MCF 10A (cell line): ENCODE results near the gene MED16. TPM values are rescaled to one million over a fixed set of nuclear protein-coding genes. Genes with fewer than 3 reads are reported as not detected.

Experiments used
- BruUV-seq: library from RNA; stranded (reverse); fragments of 400-500 nt; replicated peaks from 2 replicates; lab custom pipeline; 2021; lab: Mats Ljungman, UMichigan
- CTCF ChIA-PET: fragments of 300-600 bp; sonication (Branson Sonifier 250); formaldehyde crosslinking; extraction: SDS; loops from one replicate; lab custom pipeline; 2021; ENCODE audit warnings: antibody characterized with exemption, inconsistent platforms; lab: Yijun Ruan, JAX
- POLR2A ChIA-PET: fragments of 300-600, 350-650 bp; sonication (Branson Sonifier 250); formaldehyde crosslinking; extraction: SDS; loops from one replicate; lab custom pipeline; 2020; ENCODE audit warnings: antibody characterized with exemption, inconsistent platforms; lab: Yijun Ruan, JAX
- DNase-seq: peaks from one replicate; pipeline ENCODE4 v3.0.0-alpha.2; 2018; ENCODE audit not compliant: unreplicated experiment
- H3K27ac Mint-ChIP-seq: one replicate; pipeline ENCODE4 v1.8.0; 2022; ENCODE audit warnings: mild to moderate bottlenecking, low read depth, mixed read lengths; ENCODE audit not compliant: unreplicated experiment
- H3K27me3 Mint-ChIP-seq: one replicate; pipeline ENCODE4 v1.8.0; 2022; ENCODE audit warnings: mixed read lengths; ENCODE audit not compliant: insufficient read depth, unreplicated experiment
- H3K36me3 Mint-ChIP-seq: one replicate; pipeline ENCODE4 v1.8.0; 2022; ENCODE audit warnings: mild to moderate bottlenecking, moderate library complexity, mixed read lengths; ENCODE audit not compliant: insufficient read depth, unreplicated experiment
- H3K4me1 Mint-ChIP-seq: one replicate; pipeline ENCODE4 v1.8.0; 2022; ENCODE audit warnings: mixed read lengths; ENCODE audit not compliant: insufficient read depth, unreplicated experiment
- H3K4me3 Mint-ChIP-seq: one replicate; pipeline ENCODE4 v1.8.0; 2022; ENCODE audit warnings: mild to moderate bottlenecking, moderate library complexity, mixed read lengths; ENCODE audit not compliant: unreplicated experiment
- H3K9me3 Mint-ChIP-seq: one replicate; pipeline ENCODE4 v1.8.0; 2022; ENCODE audit warnings: mixed read lengths; ENCODE audit not compliant: unreplicated experiment
- intact Hi-C: fragments of 100-400 bp; cut with micrococcal nuclease; formaldehyde crosslinking; loops from 2 replicates; pipeline ENCODE4 v1.14.1; 2022
- total RNA-seq: library from RNA; stranded (reverse); gene quantifications from 2 replicates; pipeline ENCODE4 v1.2.3, GENCODE V29; 2022
- TF ChIP-seq, protein P1 (sequence below): fragments of 200-600 bp; IDR thresholded peaks from one replicate; pipeline ENCODE4 v1.8.0; 2022; ENCODE audit warnings: antibody characterized with exemption, mild to moderate bottlenecking; ENCODE audit not compliant: unreplicated experiment

Gene MED16
- total RNA-seq, 1 experiment from 2014 or later: 61.0 TPM

DNA sequence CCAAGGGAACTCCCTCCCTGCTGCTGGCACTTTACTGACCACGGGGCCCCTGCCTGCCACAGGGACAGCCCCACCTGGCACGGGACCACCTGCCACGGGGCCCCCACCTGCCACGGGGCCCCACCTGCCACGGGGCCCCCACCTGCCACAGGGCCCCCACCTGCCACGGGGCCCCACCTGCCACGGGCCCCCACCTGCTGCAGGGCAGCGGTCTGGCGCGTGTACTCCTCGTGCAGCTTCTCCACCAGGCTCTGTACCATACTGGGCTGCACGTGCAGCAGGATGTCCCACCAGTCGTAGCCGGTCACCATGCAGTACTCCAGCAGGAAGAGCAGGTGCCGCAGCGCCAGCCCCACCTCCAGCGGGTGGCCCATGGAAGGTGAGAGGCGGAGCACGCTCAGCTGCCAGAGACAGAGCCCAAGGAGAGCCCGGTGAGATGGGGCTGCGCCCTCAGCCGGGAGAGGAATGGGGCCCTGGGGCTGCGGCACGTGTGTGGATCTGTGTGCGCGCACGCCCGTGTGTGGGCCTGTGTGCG, 16.1 kb downstream of the MED16 start:
- intact Hi-C loops: no loop called here
- no peak for DNase-seq
- Mint-ChIP-seq H3K36me3 (peaks cover 35% of the 10 kb centered on the region), H3K9me3 (no peaks in the 10 kb centered on the region), H3K27me3 (no peaks in the 10 kb centered on the region), H3K4me1 (peaks cover 14% of the 10 kb centered on the region), H3K4me3 (no peak overlapping the region), H3K27ac (no peak overlapping the region)
- ChIA-PET CTCF (no interaction called here), POLR2A (interaction anchor here (0.6 kb wide), 1 partner anchor 34 kb away, joined by 3 read pairs; no protein-coding TSS in a partner anchor)
- TF ChIP-seq, protein P1, sequence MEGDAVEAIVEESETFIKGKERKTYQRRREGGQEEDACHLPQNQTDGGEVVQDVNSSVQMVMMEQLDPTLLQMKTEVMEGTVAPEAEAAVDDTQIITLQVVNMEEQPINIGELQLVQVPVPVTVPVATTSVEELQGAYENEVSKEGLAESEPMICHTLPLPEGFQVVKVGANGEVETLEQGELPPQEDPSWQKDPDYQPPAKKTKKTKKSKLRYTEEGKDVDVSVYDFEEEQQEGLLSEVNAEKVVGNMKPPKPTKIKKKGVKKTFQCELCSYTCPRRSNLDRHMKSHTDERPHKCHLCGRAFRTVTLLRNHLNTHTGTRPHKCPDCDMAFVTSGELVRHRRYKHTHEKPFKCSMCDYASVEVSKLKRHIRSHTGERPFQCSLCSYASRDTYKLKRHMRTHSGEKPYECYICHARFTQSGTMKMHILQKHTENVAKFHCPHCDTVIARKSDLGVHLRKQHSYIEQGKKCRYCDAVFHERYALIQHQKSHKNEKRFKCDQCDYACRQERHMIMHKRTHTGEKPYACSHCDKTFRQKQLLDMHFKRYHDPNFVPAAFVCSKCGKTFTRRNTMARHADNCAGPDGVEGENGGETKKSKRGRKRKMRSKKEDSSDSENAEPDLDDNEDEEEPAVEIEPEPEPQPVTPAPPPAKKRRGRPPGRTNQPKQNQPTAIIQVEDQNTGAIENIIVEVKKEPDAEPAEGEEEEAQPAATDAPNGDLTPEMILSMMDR: no peak
- BruUV-seq: no TSS peak

DNA sequence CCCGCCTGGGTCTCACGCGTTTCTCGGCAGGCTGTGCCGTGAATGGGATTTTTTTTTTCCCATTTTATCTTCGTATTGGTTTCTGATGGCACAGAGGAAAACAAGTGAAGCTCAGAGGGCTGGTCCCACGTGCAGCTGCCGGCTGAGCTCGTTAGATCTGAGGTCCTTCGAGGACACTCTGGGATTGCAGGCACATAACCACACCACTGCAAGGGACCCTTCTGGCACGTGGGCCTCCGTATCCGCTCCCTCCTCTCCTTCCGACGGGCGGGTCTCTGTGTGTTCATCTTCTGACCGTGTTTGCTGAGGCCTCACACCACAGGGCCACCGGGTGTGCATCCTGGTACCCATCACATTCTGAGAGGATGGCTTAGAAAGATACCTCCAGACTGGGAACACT, 16.9 kb downstream of the MED16 start:
- H3K36me3 Mint-ChIP-seq: peaks cover 29% of the 10 kb centered on the region
- no peaks in the 10 kb centered on the region for H3K9me3 Mint-ChIP-seq
- H3K4me1 Mint-ChIP-seq: peaks cover 14% of the 10 kb centered on the region
- DNase-seq: no peak
- no peak overlapping the region for H3K4me3 Mint-ChIP-seq
- BruUV-seq: no TSS peak
- POLR2A ChIA-PET: interaction anchor here (0.6 to 1.2 kb wide), 2 partner anchors 17 to 29 kb away, joined by 3 to 5 read pairs; partner anchors contain the start of genes MED16 and RNU6-9
- TF ChIP-seq, protein P1: no peak
- intact Hi-C loops: no loop called here
- H3K27me3 Mint-ChIP-seq: no peaks in the 10 kb centered on the region
- H3K27ac Mint-ChIP-seq: no peak overlapping the region
- CTCF ChIA-PET: no interaction called here

DNA sequence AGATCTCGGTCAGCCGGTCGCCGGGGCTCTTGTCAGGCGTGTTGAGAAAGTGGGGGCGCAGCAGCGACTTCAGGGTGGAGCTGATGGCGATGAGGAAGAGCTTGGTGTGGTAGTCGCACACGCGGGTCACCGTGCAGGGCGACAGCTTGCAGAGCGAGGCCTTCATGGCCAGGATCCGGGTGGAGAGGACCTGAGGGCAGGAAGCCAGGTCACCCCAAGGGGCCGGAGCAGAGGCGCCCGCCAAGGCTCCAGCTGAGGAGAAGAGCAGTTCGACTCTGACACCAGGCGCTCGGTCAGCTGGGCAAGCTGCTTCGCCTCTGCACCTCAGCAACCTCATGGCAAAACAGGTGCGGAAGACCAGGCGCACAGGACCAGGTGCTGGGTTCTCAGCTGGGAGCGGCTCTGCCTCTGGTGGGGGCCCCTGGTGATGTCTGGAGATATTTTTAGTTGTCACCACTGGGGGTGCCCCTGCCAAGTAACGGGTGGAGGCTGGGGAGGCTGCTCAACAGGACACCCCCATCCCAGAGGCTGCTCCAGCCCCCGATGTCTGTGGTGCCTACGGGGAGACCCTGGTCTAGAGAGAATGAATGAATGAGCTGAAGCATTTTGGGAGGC, 17.6 kb downstream of the MED16 start:
- no TSS peak for BruUV-seq
- H3K4me3 Mint-ChIP-seq: no peak overlapping the region
- H3K27ac Mint-ChIP-seq: no peak overlapping the region
- TF ChIP-seq, protein P1: no peak
- H3K36me3 Mint-ChIP-seq: peaks cover 29% of the 10 kb centered on the region
- DNase-seq: no peak
- H3K9me3 Mint-ChIP-seq: no peaks in the 10 kb centered on the region
- intact Hi-C loops: no loop called here
- no peaks in the 10 kb centered on the region for H3K27me3 Mint-ChIP-seq
- ChIA-PET CTCF (interaction anchor here (0.8 kb wide), 1 partner anchor 18 kb away, joined by 4 read pairs; no protein-coding TSS in a partner anchor), POLR2A (interaction anchor here (1.2 kb wide), 1 partner anchor 30 kb away, joined by 3 read pairs; no protein-coding TSS in a partner anchor)
- H3K4me1 Mint-ChIP-seq: peaks cover 16% of the 10 kb centered on the region

DNA sequence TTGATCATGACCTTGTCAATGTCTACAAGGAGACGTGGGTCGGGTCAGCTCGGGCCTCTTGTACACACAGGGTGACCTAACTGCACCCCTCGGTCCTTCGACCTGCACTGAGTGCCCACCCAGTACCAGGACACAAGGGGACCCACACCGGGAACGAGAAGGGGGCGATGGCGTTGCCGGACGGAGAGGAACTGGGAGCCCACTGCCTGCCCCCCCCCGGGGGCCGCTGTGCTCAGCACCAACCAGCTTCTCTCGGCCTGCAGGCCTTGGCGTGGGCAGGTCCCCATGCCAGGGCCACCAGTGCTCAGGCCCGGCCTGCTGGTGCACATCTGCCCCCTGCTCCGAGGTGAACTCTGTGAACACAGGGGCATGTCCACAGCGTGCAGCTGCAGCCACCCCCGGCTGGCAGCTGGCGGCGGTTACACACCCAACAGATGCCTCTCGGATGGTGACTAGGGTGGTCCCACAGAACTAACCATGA, 19.4 kb downstream of the MED16 start:
- ChIA-PET POLR2A (interaction anchor here (0.6 to 1.3 kb wide), 3 partner anchors 18 to 77 kb away, joined by 3 to 6 read pairs (median 3); partner anchors contain the start of genes MED16 and RNU6-9), CTCF (no interaction called here)
- Mint-ChIP-seq H3K36me3 (peaks cover 33% of the 10 kb centered on the region), H3K27ac (no peak overlapping the region), H3K27me3 (no peaks in the 10 kb centered on the region), H3K9me3 (no peaks in the 10 kb centered on the region), H3K4me1 (peaks cover 24% of the 10 kb centered on the region), H3K4me3 (no peak overlapping the region)
- intact Hi-C loops: loop anchor here (5.0 kb wide), 1 partner anchor 39 kb away; the partner anchor contains the start of gene R3HDM4
- BruUV-seq: no TSS peak
- TF ChIP-seq, protein P1: no peak
- no peak for DNase-seq
